Kidney (tissue), 14 donors: ENCODE measurements around the gene GFM1. TPM values are rescaled to one million over a fixed set of nuclear protein-coding genes. Genes with fewer than 3 reads are reported as not detected.

Source experiments
- DNase-seq, 5 donors: peaks; one replicate each; pipeline ENCODE4 v3.0.0-alpha.2; 2013 to 2020
- FAIRE-seq: peaks from 2 replicates; lab custom pipeline; 2012; peaks lifted over from hg19 to GRCh38; lab: Jason Lieb, UNC
- H3K27ac ChIP-seq, 2 donors: one replicate each; pipeline ENCODE4 v1.7.0; 2013; ENCODE audit warnings: low read depth in 2 of 2, low read length in 2 of 2, inconsistent platforms in 1 of 2
- H3K27me3 ChIP-seq: one replicate; pipeline ENCODE4 v1.7.1; 2013; ENCODE audit warnings: low read length, inconsistent platforms; ENCODE audit not compliant: control insufficient read depth, insufficient read depth
- H3K36me3 ChIP-seq, 3 donors: one replicate each; pipeline versions ENCODE4 v1.7.0 to v1.7.1; 2013; ENCODE audit warnings: low read length in 3 of 3, control low read depth in 1 of 3, inconsistent platforms in 1 of 3; ENCODE audit not compliant: insufficient read depth in 3 of 3, control insufficient read depth in 2 of 3
- H3K4me1 ChIP-seq, 3 donors: one replicate each; pipeline versions ENCODE4 v1.7.0 to v1.7.1; 2013; ENCODE audit warnings: low read length in 3 of 3, inconsistent platforms in 1 of 3, low read depth in 1 of 3; ENCODE audit not compliant: control insufficient read depth in 2 of 3, insufficient read depth in 2 of 3
- H3K4me3 ChIP-seq, 3 donors: one replicate each; pipeline versions ENCODE4 v1.7.0 to v1.8.1; 2013; ENCODE audit warnings: low read length in 3 of 3, control low read depth in 1 of 3, inconsistent platforms in 1 of 3
- H3K9ac ChIP-seq, 3 donors: one replicate each; pipeline versions ENCODE4 v1.7.0 to v1.7.1; 2013; ENCODE audit warnings: low read length in 3 of 3, control low read depth in 1 of 3, inconsistent platforms in 1 of 3
- H3K9me3 ChIP-seq, 3 donors: one replicate each; pipeline versions ENCODE4 v1.7.0 to v1.7.1; 2013; ENCODE audit warnings: low read length in 3 of 3, control low read depth in 1 of 3, inconsistent platforms in 1 of 3; ENCODE audit not compliant: control insufficient read depth in 2 of 3, insufficient read depth in 1 of 3
- CTCF ChIP-seq: IDR thresholded peaks from 3 replicates; pipeline ENCODE4 v1.5.1; 2012; ENCODE audit warnings: mild to moderate bottlenecking, moderate library complexity, borderline replicate concordance; ENCODE audit not compliant: insufficient read depth; ENCODE audit errors: extremely low read depth
- intact Hi-C: fragments of 100-400 bp; cut with DNase I; formaldehyde crosslinking; loops from one replicate; pipeline ENCODE4 v1.11.1; 2022
- polyA plus RNA-seq: library from polyadenylated mRNA; stranded (reverse); fragments of 350-450 nt; fragmentation: Illumina TruSeq; extraction: RNeasy Lipid Tissue Mini Kit (QIAGEN cat#74804); gene quantifications from one replicate; pipeline ENCODE4 v1.2.3, GENCODE V29; 2014; ENCODE audit warnings: low read depth, low replicate concordance; ENCODE audit not compliant: insufficient read depth
- total RNA-seq: library from RNA; stranded (reverse); fragmentation: NEBNext Ultra II Directional; extraction: Animal tissue kit (Norgen Biotek cat#: 25700); gene quantifications from one replicate; pipeline ENCODE4 v1.2.1, GENCODE V29; 2021
- donor health status: control.
- donor health status: control.
- donor health status: control.
- donor health status: control.
- donor health status: control.
- donor health status: DM: yes; HTN: yes; CAD: no.
- donor health status: Normal renal cell carcinoma (clear cell type).

Gene GFM1
- total and polyA plus RNA-seq, 2 donors from 2014 or later: 21.9 to 49.3 TPM

GRCh38 chr3:158617982-158618875 lies 26.1 kb upstream of the GFM1 start:
- no peak overlapping the region for H3K4me3 ChIP-seq
- DNase-seq (no peak), FAIRE-seq (peak; percentile 37)
- TF ChIP-seq CTCF: no peak
- intact Hi-C loops: no loop called here
- H3K36me3 ChIP-seq: no peaks in the 10 kb centered on the region
- H3K27ac ChIP-seq: no peak overlapping the region
- no peaks in the 10 kb centered on the region for H3K27me3 ChIP-seq
- H3K9ac ChIP-seq: no peak overlapping the region
- H3K9me3 ChIP-seq: no peaks in the 10 kb centered on the region
- H3K4me1 ChIP-seq: no peaks in the 10 kb centered on the region

GRCh38 chr3:158625881-158626280 lies 18.4 kb upstream of the GFM1 start:
- FAIRE-seq: no peak
- intact Hi-C loops: no loop called here
- H3K27ac ChIP-seq: no peak overlapping the region

GRCh38 chr3:158631981-158632380 lies 12.3 kb upstream of the GFM1 start:
- H3K9ac ChIP-seq: no peak overlapping the region
- no peaks in the 10 kb centered on the region for H3K36me3 ChIP-seq
- no peaks in the 10 kb centered on the region for H3K27me3 ChIP-seq
- no peak for TF ChIP-seq CTCF
- H3K9me3 ChIP-seq: no peaks in the 10 kb centered on the region
- H3K27ac ChIP-seq: no peak overlapping the region
- no peak for DNase-seq
- no peak for FAIRE-seq
- H3K4me1 ChIP-seq: no peaks in the 10 kb centered on the region
- intact Hi-C loops: no loop called here
- H3K4me3 ChIP-seq: no peak overlapping the region

More at GRCh38 chr3:158625881-158626280, 18.4 kb upstream of the GFM1 start:
- H3K27me3 ChIP-seq: no peaks in the 10 kb centered on the region
- no peaks in the 10 kb centered on the region for H3K4me1 ChIP-seq
- H3K9me3 ChIP-seq: no peaks in the 10 kb centered on the region
- TF ChIP-seq CTCF: no peak
- H3K9ac ChIP-seq: no peak overlapping the region
- no peaks in the 10 kb centered on the region for H3K36me3 ChIP-seq
- no peak overlapping the region for H3K4me3 ChIP-seq
- peak in 1 of 5 donors; percentile 7 for DNase-seq
